H9 (cell line): ENCODE results near the gene MOB1B. TPM values are rescaled to one million over a fixed set of nuclear protein-coding genes. Genes with fewer than 3 reads are reported as not detected.

ENCODE experiments used
- DNase-seq: peaks from one replicate; pipeline ENCODE4 v3.0.0-alpha.2; 2017
- H2AFZ ChIP-seq: one replicate; pipeline ENCODE4 v1.6.1; 2013; ENCODE audit warnings: mild to moderate bottlenecking, low read length, control low read depth, moderate library complexity
- H2AK5ac ChIP-seq: 2 replicates; pipeline ENCODE4 v1.6.1; 2013; ENCODE audit warnings: low read length, control low read depth, mixed read lengths; ENCODE audit not compliant: insufficient read length
- H2BK120ac ChIP-seq: one replicate; pipeline ENCODE4 v1.6.1; 2013; ENCODE audit warnings: low read depth, mild to moderate bottlenecking, low read length, control low read depth, inconsistent platforms; ENCODE audit not compliant: poor library complexity, severe bottlenecking
- H2BK12ac ChIP-seq: 2 replicates; pipeline ENCODE4 v1.6.1; 2013; ENCODE audit warnings: low read length, control low read depth, mixed read lengths, low read depth; ENCODE audit not compliant: insufficient read length
- H2BK15ac ChIP-seq: 2 replicates; pipeline ENCODE4 v1.6.1; 2013; ENCODE audit warnings: low read depth, low read length, control low read depth
- H2BK20ac ChIP-seq: one replicate; pipeline ENCODE4 v1.6.1; 2013; ENCODE audit warnings: low read depth, mild to moderate bottlenecking, low read length, control low read depth, inconsistent platforms; ENCODE audit not compliant: poor library complexity, severe bottlenecking
- H2BK5ac ChIP-seq: 2 replicates; pipeline ENCODE4 v1.6.1; 2013; ENCODE audit warnings: low read length, control low read depth, mixed read lengths; ENCODE audit not compliant: insufficient read length
- H3K14ac ChIP-seq: 2 replicates; pipeline ENCODE4 v1.6.1; 2013; ENCODE audit warnings: low read length, control low read depth; ENCODE audit not compliant: insufficient read depth
- H3K18ac ChIP-seq: 2 replicates; pipeline ENCODE4 v1.6.1; 2013; ENCODE audit warnings: low read depth, mild to moderate bottlenecking, mixed read lengths, low read length, control low read depth; ENCODE audit not compliant: insufficient read length
- H3K23ac ChIP-seq: 2 replicates; pipeline ENCODE4 v1.6.1; 2013; ENCODE audit warnings: low read length, control low read depth, mixed read lengths, low read depth; ENCODE audit not compliant: insufficient read length
- H3K23me2 ChIP-seq: 2 replicates; pipeline ENCODE4 v1.6.1; 2013; ENCODE audit warnings: low read depth, mild to moderate bottlenecking, mixed read lengths, low read length, control low read depth; ENCODE audit not compliant: insufficient read length, poor library complexity, severe bottlenecking
- H3K27ac ChIP-seq: 2 replicates; pipeline ENCODE4 v1.5.1; 2013; ENCODE audit warnings: low read length, control low read depth, mixed read lengths, low read depth; ENCODE audit not compliant: insufficient read length
- H3K27me3 ChIP-seq: 2 replicates; pipeline ENCODE4 v1.6.1; 2013; ENCODE audit warnings: low read length, control low read depth, inconsistent platforms; ENCODE audit not compliant: insufficient read depth
- H3K4ac ChIP-seq: 2 replicates; pipeline ENCODE4 v1.6.1; 2013; ENCODE audit warnings: low read depth, mild to moderate bottlenecking, control low read depth, inconsistent platforms, low read length, moderate library complexity
- H3K4me1 ChIP-seq: 2 replicates; pipeline ENCODE4 v1.6.1; 2013; ENCODE audit warnings: low read length, control low read depth, inconsistent platforms; ENCODE audit not compliant: insufficient read depth
- H3K4me2 ChIP-seq: 2 replicates; pipeline ENCODE4 v1.6.1; 2013; ENCODE audit warnings: low read length, control low read depth, mixed read lengths; ENCODE audit not compliant: insufficient read length, insufficient read depth
- H3K56ac ChIP-seq: 2 replicates; pipeline ENCODE4 v1.6.1; 2013; ENCODE audit warnings: low read depth, mild to moderate bottlenecking, mixed read lengths, low read length, control low read depth; ENCODE audit not compliant: insufficient read length
- H3K79me1 ChIP-seq: 2 replicates; pipeline ENCODE4 v1.6.1; 2013; ENCODE audit warnings: low read depth, mild to moderate bottlenecking, moderate library complexity, low read length, control low read depth, inconsistent platforms; ENCODE audit not compliant: insufficient read depth, poor library complexity, severe bottlenecking
- H3K79me2 ChIP-seq: 2 replicates; pipeline ENCODE4 v1.6.1; 2013; ENCODE audit warnings: low read length, control low read depth, inconsistent platforms; ENCODE audit not compliant: insufficient read depth
- H3K9ac ChIP-seq: 2 replicates; pipeline ENCODE4 v1.6.1; 2013; ENCODE audit warnings: low read length, control low read depth, mixed read lengths; ENCODE audit not compliant: insufficient read length; ENCODE audit errors: extremely low read depth
- H3K9me3 ChIP-seq: one replicate; pipeline ENCODE4 v1.6.1; 2013; ENCODE audit warnings: low read depth, low read length, inconsistent platforms; ENCODE audit not compliant: control insufficient read depth
- H3T11ph ChIP-seq: one replicate; pipeline ENCODE4 v1.6.1; 2013; ENCODE audit warnings: mild to moderate bottlenecking, low read length, control low read depth, inconsistent platforms
- H4K20me1 ChIP-seq: one replicate; pipeline ENCODE4 v1.6.1; 2013; ENCODE audit not compliant: control insufficient read depth, insufficient read length, insufficient read depth
- H4K5ac ChIP-seq: 2 replicates; pipeline ENCODE4 v1.6.1; 2013; ENCODE audit warnings: low read depth, mild to moderate bottlenecking, mixed read lengths, low read length, control low read depth; ENCODE audit not compliant: insufficient read length
- H4K8ac ChIP-seq: replicated peaks from 2 replicates; pipeline ENCODE4 v1.6.1; 2013; ENCODE audit warnings: low read length, control low read depth, mixed read lengths, low read depth; ENCODE audit not compliant: insufficient read length
- H4K91ac ChIP-seq: 2 replicates; pipeline ENCODE4 v1.6.1; 2013; ENCODE audit warnings: low read depth, mild to moderate bottlenecking, moderate library complexity, mixed read lengths, low read length, control low read depth; ENCODE audit not compliant: insufficient read length
- H3K27ac Mint-ChIP-seq, 3 experiments: 2 replicates in 2 of 3; 3 replicates in 1 of 3; pipeline ENCODE4 v1.8.0; 2020 to 2021; ENCODE audit warnings: mixed read lengths in 3 of 3, mild to moderate bottlenecking in 1 of 3, moderate library complexity in 1 of 3
- H3K27me3 Mint-ChIP-seq: 2 replicates; pipeline ENCODE4 v1.8.0; 2021; ENCODE audit warnings: low read depth, mild to moderate bottlenecking, moderate library complexity, mixed read lengths
- H3K36me3 Mint-ChIP-seq, 3 experiments: 2 replicates in 2 of 3; 3 replicates in 1 of 3; pipeline ENCODE4 v1.8.0; 2020 to 2021; ENCODE audit warnings: low read depth in 3 of 3, mixed read lengths in 3 of 3; ENCODE audit not compliant: insufficient read depth in 1 of 3
- H3K4me1 Mint-ChIP-seq, 2 experiments: 2 replicates each; pipeline ENCODE4 v1.8.0; 2020; ENCODE audit warnings: mixed read lengths in 2 of 2
- H3K4me3 Mint-ChIP-seq, 2 experiments: 2 replicates in 1 of 2; 3 replicates in 1 of 2; pipeline ENCODE4 v1.8.0; 2020 to 2021; ENCODE audit warnings: mild to moderate bottlenecking in 2 of 2, mixed read lengths in 2 of 2, moderate library complexity in 1 of 2
- H3K9me3 Mint-ChIP-seq, 2 experiments: 2 replicates in 1 of 2; 3 replicates in 1 of 2; pipeline ENCODE4 v1.8.0; 2020; ENCODE audit warnings: mild to moderate bottlenecking in 2 of 2, mixed read lengths in 2 of 2, moderate library complexity in 1 of 2
- CTCF ChIP-seq: fragments of 200-600 bp; sonication (generic); conservative IDR thresholded peaks from 3 replicates; pipeline ENCODE4 v1.8.0; 2021; ENCODE audit warnings: antibody characterized with exemption, mild to moderate bottlenecking
- WGBS: extraction: QIAGEN DNeasy Blood & Tissue Kit; methylation state at CpG from one replicate; pipeline ENCODE4 v1.1.7; 2013; ENCODE audit warnings: missing lambda C conversion rate, low lambda C conversion rate, mixed read lengths; ENCODE audit not compliant: insufficient read length; ENCODE audit errors: extremely low coverage; 5-methylcytosine and 5-hydroxymethylcytosine counted together
- total RNA-seq: library from RNA; stranded (reverse); gene quantifications from 2 replicates; pipeline ENCODE4 v1.2.1, GENCODE V29; 2021

MOB1B gene
- total RNA-seq, 1 experiment from 2014 or later, result 30.3 TPM

DNA sequence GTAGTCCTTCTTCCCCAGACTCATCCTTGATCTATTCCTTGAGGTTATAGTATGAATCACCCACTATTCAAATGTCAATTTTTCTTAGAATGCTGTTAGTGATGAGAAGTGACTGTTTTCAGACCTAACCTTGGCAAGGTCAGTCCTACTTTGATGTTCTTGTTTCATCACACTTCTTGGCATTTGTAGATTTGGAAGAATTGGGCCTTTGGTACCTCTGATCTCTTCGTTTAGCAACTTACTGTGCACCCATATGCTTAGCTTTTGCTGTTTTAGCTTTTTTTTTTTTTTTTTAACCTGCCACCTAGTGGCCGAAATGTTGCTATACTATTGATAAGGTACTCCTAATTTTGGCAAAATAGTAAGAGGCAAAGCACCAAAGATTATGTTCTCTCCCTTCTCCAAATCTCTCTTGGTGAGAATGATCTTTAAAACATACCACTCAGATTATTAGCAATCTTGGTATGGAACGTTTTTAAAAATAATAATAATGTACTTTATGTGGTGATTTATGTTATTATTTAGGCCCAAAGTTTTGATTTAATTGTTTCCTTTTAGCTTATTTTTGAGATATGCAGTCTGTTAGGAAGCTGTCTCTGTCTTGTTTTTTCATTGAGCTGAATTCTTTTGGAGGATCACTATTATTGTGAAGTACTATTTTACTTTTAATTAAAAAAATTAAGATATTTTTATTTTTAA, 107.9 kb downstream of the MOB1B start:
- H3K27me3 ChIP-seq, result no peaks in the 10 kb centered on the region
- H2AFZ ChIP-seq, result no peak overlapping the region
- H3K4ac ChIP-seq, result no peak overlapping the region

More for the DNA sequence above, 107.9 kb downstream of the MOB1B start:
- WGBS, result no CpG with 5 or more reads among the region's 3 CpGs
- H2BK12ac ChIP-seq, result no peak overlapping the region
- H3K79me2 ChIP-seq, result no peaks in the 10 kb centered on the region; the same call in 1 of the 2 replicates
- Mint-ChIP-seq H3K27ac (no peak overlapping the region), H3K9me3 (peaks cover 22 to 25% of the 10 kb centered on the region in 2 experiments), H3K27me3 (no peaks in the 10 kb centered on the region), H3K36me3 (peaks cover 36 to 40% (median 37%) of the 10 kb centered on the region in 3 experiments), H3K4me1 (peaks cover 10 to 11% of the 10 kb centered on the region in 2 experiments), H3K4me3 (no peak overlapping the region)
- H3K4me2 ChIP-seq, result no peak overlapping the region
- no peak for DNase-seq
- no peaks in the 10 kb centered on the region for H3K9me3 ChIP-seq
- H2BK120ac ChIP-seq, result no peak overlapping the region
- peak; percentile 82 for TF ChIP-seq CTCF
- H2BK20ac ChIP-seq, result no peak overlapping the region
- no peak overlapping the region for H3K56ac ChIP-seq
- H3K23me2 ChIP-seq, result no peaks in the 10 kb centered on the region
- H2BK15ac ChIP-seq, result no peak overlapping the region
- H3K9ac ChIP-seq, result no peak overlapping the region
- no peak overlapping the region for H3K18ac ChIP-seq
- no peak overlapping the region for H3K14ac ChIP-seq
- H4K91ac ChIP-seq, result no peak overlapping the region
- H4K8ac ChIP-seq, result no peak overlapping the region
- no peaks in the 10 kb centered on the region for H4K20me1 ChIP-seq
- H2AK5ac ChIP-seq, result no peak overlapping the region
- no peak overlapping the region for H3K23ac ChIP-seq
- H4K5ac ChIP-seq, result no peak overlapping the region
- H3K4me1 ChIP-seq, result no peaks in the 10 kb centered on the region
- peaks cover 5% of the 10 kb centered on the region for H3K79me1 ChIP-seq
- no peak overlapping the region for H3T11ph ChIP-seq
- H2BK5ac ChIP-seq, result no peak overlapping the region
- H3K27ac ChIP-seq, result no peak overlapping the region
